HepG2 (cell line): Measurements from ENCODE around the gene CD180. TPM values are rescaled to one million over a fixed set of nuclear protein-coding genes. Genes with fewer than 3 reads are reported as not detected.
A peak's percentile ranks its signal among the peaks of the same experiment; 100 is the strongest.

Experiments used
- DDIT3 ChIP-seq: sonication (generic); formaldehyde crosslinking; IDR thresholded peaks from 2 replicates; pipeline ENCODE4 v1.4.0; 2020; ENCODE audit warnings: mild to moderate bottlenecking, missing genetic modification reagents
- DNMT3B ChIP-seq: conservative IDR thresholded peaks from 2 replicates; pipeline ENCODE4 v1.6.1; 2016; ENCODE audit warnings: missing biosample characterization, control low read depth
- DPF2 ChIP-seq: sonication (generic); formaldehyde crosslinking; IDR thresholded peaks from 2 replicates; pipeline ENCODE4 v1.4.0; 2020; ENCODE audit warnings: mild to moderate bottlenecking, low read depth, missing genetic modification reagents, borderline replicate concordance
- FOXJ3 ChIP-seq: sonication (generic); formaldehyde crosslinking; IDR thresholded peaks from 2 replicates; pipeline ENCODE4 v1.4.0; 2020; ENCODE audit warnings: missing genetic modification reagents, mild to moderate bottlenecking, borderline replicate concordance
- FOXM1 ChIP-seq: sonication (generic); formaldehyde crosslinking; IDR thresholded peaks from 2 replicates; pipeline ENCODE4 v1.5.0; 2020; ENCODE audit warnings: missing genetic modification reagents
- HDAC2 ChIP-seq: sonication (generic); formaldehyde crosslinking; IDR thresholded peaks from 2 replicates; pipeline ENCODE4 v1.4.0; 2020; ENCODE audit warnings: missing genetic modification reagents
- HNRNPH1 ChIP-seq: fragments of 200-400 bp; formaldehyde crosslinking; optimal IDR thresholded peaks from 2 replicates; pipeline ENCODE3; 2017; ENCODE audit warnings: mild to moderate bottlenecking, low read depth, low read length
- KDM6A ChIP-seq: IDR thresholded peaks from 2 replicates; pipeline ENCODE4 v1.6.1; 2016; ENCODE audit warnings: low read depth
- MXI1 ChIP-seq: IDR thresholded peaks from 3 replicates; pipeline ENCODE4 v1.6.1; 2012; ENCODE audit warnings: low read depth, low read length, inconsistent platforms, borderline replicate concordance
- NCOR1 ChIP-seq: fragments of 200-600 bp; sonication (generic); IDR thresholded peaks from 2 replicates; pipeline ENCODE4 v1.7.0; 2017; ENCODE audit warnings: antibody characterized with exemption, low read length, borderline replicate concordance
- NONO ChIP-seq, 2 experiments: fragments of 450-650 bp in 1 of 2; sonication (generic) in 1 of 2; formaldehyde crosslinking in 1 of 2; IDR thresholded peaks in 1 of 2; conservative IDR thresholded peaks in 1 of 2; 2 replicates each; pipeline versions ENCODE4 v1.6.1 to v1.8.0; 2017 to 2022; ENCODE audit warnings: mild to moderate bottlenecking in 1 of 2, missing genetic modification reagents in 1 of 2, moderate library complexity in 1 of 2
- PAXIP1 ChIP-seq: sonication (generic); formaldehyde crosslinking; conservative IDR thresholded peaks from 2 replicates; pipeline ENCODE4 v1.4.0; 2020; ENCODE audit warnings: mild to moderate bottlenecking, missing genetic modification reagents, moderate library complexity
- POGZ ChIP-seq: sonication (generic); formaldehyde crosslinking; IDR thresholded peaks from 2 replicates; pipeline ENCODE4 v1.4.0; 2020; ENCODE audit warnings: mild to moderate bottlenecking, missing genetic modification reagents
- SAP130 ChIP-seq: IDR thresholded peaks from 2 replicates; pipeline ENCODE4 v1.6.1; 2016; ENCODE audit warnings: low read depth
- SMYD3 ChIP-seq: sonication (generic); formaldehyde crosslinking; IDR thresholded peaks from 2 replicates; pipeline ENCODE4 v1.8.1; 2023; ENCODE audit warnings: mild to moderate bottlenecking, missing genetic modification reagents
- SOX6 ChIP-seq, 2 experiments: fragments of 450-650 bp in 1 of 2; sonication (generic) in 1 of 2; formaldehyde crosslinking in 1 of 2; IDR thresholded peaks; 2 replicates each; pipeline versions ENCODE4 v1.4.0 to v1.6.1; 2017 to 2020; ENCODE audit warnings: antibody characterized with exemption in 1 of 2, mild to moderate bottlenecking in 1 of 2, missing genetic modification reagents in 1 of 2
- TEF ChIP-seq: sonication (generic); formaldehyde crosslinking; IDR thresholded peaks from 2 replicates; pipeline ENCODE4 v1.5.0; 2020; ENCODE audit warnings: missing genetic modification reagents
- TP53 ChIP-seq: sonication (generic); formaldehyde crosslinking; conservative IDR thresholded peaks from 2 replicates; pipeline ENCODE4 v1.4.0; 2020; ENCODE audit warnings: missing genetic modification reagents
- ZBTB7B ChIP-seq: sonication (generic); formaldehyde crosslinking; IDR thresholded peaks from 2 replicates; pipeline ENCODE4 v1.4.0; 2020; ENCODE audit warnings: missing genetic modification reagents
- ZFX ChIP-seq: sonication (generic); formaldehyde crosslinking; IDR thresholded peaks from 2 replicates; pipeline ENCODE4 v1.4.0; 2020; ENCODE audit warnings: mild to moderate bottlenecking, low read depth, missing genetic modification reagents, moderate library complexity
- ZNF12 ChIP-seq: sonication (generic); formaldehyde crosslinking; IDR thresholded peaks from 2 replicates; pipeline ENCODE4 v1.5.0; 2020; ENCODE audit warnings: missing genetic modification reagents
- ZNF331 ChIP-seq: sonication (generic); formaldehyde crosslinking; IDR thresholded peaks from 2 replicates; pipeline ENCODE4 v1.4.0; 2020; ENCODE audit warnings: missing genetic modification reagents
- ZNF333 ChIP-seq: sonication (generic); formaldehyde crosslinking; IDR thresholded peaks from 2 replicates; pipeline ENCODE4 v1.4.0; 2020; ENCODE audit warnings: mild to moderate bottlenecking, missing genetic modification reagents, borderline replicate concordance
- ZNF441 ChIP-seq: sonication (generic); formaldehyde crosslinking; IDR thresholded peaks from 2 replicates; pipeline ENCODE4 v1.7.0; 2021; ENCODE audit warnings: missing genetic modification reagents, borderline replicate concordance
- ZNF468 ChIP-seq: sonication (generic); formaldehyde crosslinking; IDR thresholded peaks from 2 replicates; pipeline ENCODE4 v1.8.0; 2022; ENCODE audit warnings: mild to moderate bottlenecking, moderate library complexity, missing genetic modification reagents
- ZNF556 ChIP-seq: sonication (generic); formaldehyde crosslinking; IDR thresholded peaks from 2 replicates; pipeline ENCODE4 v1.4.0; 2020; ENCODE audit warnings: mild to moderate bottlenecking, missing genetic modification reagents, borderline replicate concordance
- ZNF564 ChIP-seq: sonication (generic); formaldehyde crosslinking; IDR thresholded peaks from 2 replicates; pipeline ENCODE4 v1.8.1; 2023; ENCODE audit warnings: mild to moderate bottlenecking, missing genetic modification reagents
- polyA plus RNA-seq, 8 experiments: library from polyadenylated mRNA; depleted of rRNA in 3 of 8; stranded (reverse) in 7 of 8; unstranded in 1 of 8; fragments of >200 nt; fragmentation: Illumina TruSeq in 4 of 8; extraction: Trizol in 4 of 8; gene quantifications; 2 replicates each; pipeline versions ENCODE4 v1.2.1 to v1.2.3, GENCODE V29; 2011 to 2016; ENCODE audit warnings: low read depth in 4 of 8, missing spikeins in 1 of 8, mixed read lengths in 1 of 8; ENCODE audit not compliant: insufficient read depth in 1 of 8
- total RNA-seq, 5 experiments: library from RNA; depleted of rRNA; stranded (reverse); fragments of >200 nt; fragmentation: Illumina TruSeq; extraction: Trizol; gene quantifications; 2 replicates each; pipeline ENCODE4 v1.2.3, GENCODE V29; 2016; ENCODE audit warnings: low read depth in 1 of 5

Gene CD180
- total and polyA plus RNA-seq, 2 of the 13 experiments (the other 11 are each of a cell fraction or from before 2014, with no cell fraction given), result not detected

- TF ChIP-seq TEF (CRISPR knock-in tag) (no peak), POGZ (CRISPR knock-in tag) (peak; percentile 67; the same call in 1 of the 2 replicates), TP53 (no peak), NONO (IDR thresholded peaks at IDR 0.05) (no peak), NONO (CRISPR knock-in tag; conservative IDR thresholded peaks at IDR 0.05) (no peak), ZNF556 (no peak), FOXJ3 (CRISPR knock-in tag) (peak; percentile 71; the same call in 1 of the 2 replicates), SOX6 (IDR thresholded peaks at IDR 0.05) (no peak), SOX6 (CRISPR knock-in tag; IDR thresholded peaks at IDR 0.05) (peak; percentile 81), ZFX (CRISPR knock-in tag) (peak; percentile 58), ZNF331 (CRISPR knock-in tag) (peak; percentile 34; the same call in 1 of the 2 replicates), ZNF564 (CRISPR knock-in tag) (no peak), DPF2 (CRISPR knock-in tag) (0 out of 2 replicates have a peak, but pooled peaks have one; percentile 68), HDAC2 (CRISPR knock-in tag) (peak; percentile 68), SMYD3 (peak; percentile 24; the same call in 1 of the 2 replicates), ZNF468 (CRISPR knock-in tag) (no peak), DDIT3 (CRISPR knock-in tag) (no peak), PAXIP1 (CRISPR knock-in tag) (peak; percentile 99), ZNF333 (no peak), ZNF12 (CRISPR knock-in tag) (peak; percentile 39; the same call in 1 of the 2 replicates), ZNF441 (CRISPR knock-in tag) (no peak), KDM6A (CRISPR knock-in tag) (peak; percentile 94), ZBTB7B (no peak), DNMT3B (CRISPR knock-in tag) (0 out of 2 replicates have a peak, but pooled peaks have one; percentile 41), NCOR1 (peak; percentile 86; the same call in 1 of the 2 replicates), FOXM1 (CRISPR knock-in tag) (no peak), MXI1 (0 out of 3 replicates have a peak, but pooled peaks have one; percentile 24), HNRNPH1 (no peak), SAP130 (CRISPR knock-in tag) (peak; percentile 55)
Observed at GRCh38 chr5:67144183-67144639, 52.4 kb downstream of the CD180 start (continued).
